Measurements from ENCODE around the gene CRTC1.

GRCh38 chr19:18723871-18724377 lies 40.4 kb downstream of the CRTC1 start:
- TF ChIP-seq CTCF (IDR thresholded peaks at IDR 0.05) (no peak), POLR2A (IDR thresholded peaks at IDR 0.05) (no peak)
